ENCODE data around the gene RNF151. TPM values are rescaled to one million over a fixed set of nuclear protein-coding genes. Genes with fewer than 3 reads are reported as not detected.

The RNF151 gene
- total and polyA plus RNA-seq, 2 of the 13 experiments (the other 11 are each of a cell fraction or from before 2014, with no cell fraction given): not detected

GRCh38 chr16:1940273-1941161 is 26.1 kb upstream of the RNF151 start (continued):
- TF ChIP-seq NFYB (CRISPR knock-in tag; IDR thresholded peaks at IDR 0.05) (no peak; the same call in 1 of the 2 replicates), HIC2 (CRISPR knock-in tag; IDR thresholded peaks at IDR 0.05; ENCODE audit: low read depth) (peak; percentile 10), NR1H2 (CRISPR knock-in tag; IDR thresholded peaks at IDR 0.05; ENCODE audit: borderline replicate concordance, low read depth) (no peak), CERS6 (CRISPR knock-in tag; IDR thresholded peaks at IDR 0.05) (no peak), ZBTB42 (CRISPR knock-in tag; IDR thresholded peaks at IDR 0.05) (no peak), ZNF737 (CRISPR knock-in tag; IDR thresholded peaks at IDR 0.05; ENCODE audit: borderline replicate concordance) (no peak), ARID3A (IDR thresholded peaks at IDR 0.05; ENCODE audit: low read depth, low read length) (no peak), ZMYM2 (CRISPR knock-in tag; IDR thresholded peaks at IDR 0.05) (peak; percentile 51; the same call in 1 of the 2 replicates), CTCF (CRISPR knock-in tag; IDR thresholded peaks at IDR 0.05) (no peak; the same call in 1 of the 2 replicates), PBX3 (CRISPR knock-in tag; IDR thresholded peaks at IDR 0.05; ENCODE audit: borderline replicate concordance) (no peak), CREBL2 (CRISPR knock-in tag; IDR thresholded peaks at IDR 0.05; ENCODE audit: borderline replicate concordance) (no peak), ATAD3A (CRISPR knock-in tag; IDR thresholded peaks at IDR 0.05) (no peak), GATAD1 (CRISPR knock-in tag; IDR thresholded peaks at IDR 0.05) (0 out of 2 replicates have a peak, but pooled peaks have one; percentile 26), ZFP36L1 (CRISPR knock-in tag; IDR thresholded peaks at IDR 0.05) (no peak), KDM5A (IDR thresholded peaks at IDR 0.05; ENCODE audit: borderline replicate concordance, low read length) (no peak), PREB (CRISPR knock-in tag; IDR thresholded peaks at IDR 0.05) (no peak), JUND (CRISPR knock-in tag; IDR thresholded peaks at IDR 0.05) (no peak), ZNF34 (CRISPR knock-in tag; IDR thresholded peaks at IDR 0.05; ENCODE audit: borderline replicate concordance) (no peak)

Data from HepG2 (cell line).